Hepatic stellate cell (primary cell): ENCODE results near the gene ZNF385D.

ENCODE experiments used
- DNase-seq: peaks from one replicate; pipeline ENCODE4 v3.0.0; 2011; ENCODE audit warnings: low spot score

ZNF385D gene

GRCh38 chr3:21372316-21372715, 378.7 kb downstream of the ZNF385D start:
- DNase-seq, result no peak
